DOHH2 (cell line): ENCODE data around the gene GTF2A1L.

Source experiments
- H3F3A ChIP-seq: fragments of 200-600 bp; sonication (generic), shearing (Covaris generic); 2 replicates; pipeline ENCODE4 v1.6.0; 2016; ENCODE audit warnings: antibody characterized with exemption, mild to moderate bottlenecking; ENCODE audit not compliant: control insufficient read depth, insufficient read depth
- H3K27ac ChIP-seq: fragments of 200-600 bp; sonication (generic); 2 replicates; pipeline ENCODE4 v1.5.1; 2014; ENCODE audit warnings: low read depth, mild to moderate bottlenecking, low read length, moderate library complexity
- H3K27me3 ChIP-seq: fragments of 200-600 bp; sonication (generic); 2 replicates; pipeline ENCODE4 v1.6.1; 2014; ENCODE audit warnings: mild to moderate bottlenecking, low read length, mixed read lengths; ENCODE audit not compliant: control insufficient read depth
- H3K36me3 ChIP-seq: fragments of 200-600 bp; sonication (generic); 2 replicates; pipeline ENCODE4 v1.6.1; 2014; ENCODE audit warnings: mild to moderate bottlenecking, low read length, moderate library complexity, mixed read lengths; ENCODE audit not compliant: control insufficient read depth
- H3K4me1 ChIP-seq: fragments of 200-600 bp; sonication (generic); 2 replicates; pipeline ENCODE4 v1.6.1; 2014; ENCODE audit warnings: mild to moderate bottlenecking, low read length, mixed read lengths; ENCODE audit not compliant: control insufficient read depth
- H3K4me2 ChIP-seq: fragments of 200-600 bp; sonication (generic); 2 replicates; pipeline ENCODE4 v1.6.0; 2014; ENCODE audit warnings: mild to moderate bottlenecking, low read length, moderate library complexity
- H3K4me3 ChIP-seq: fragments of 200-600 bp; sonication (generic); 2 replicates; pipeline ENCODE4 v1.5.1; 2014; ENCODE audit warnings: mild to moderate bottlenecking, low read length, mixed read lengths
- H3K79me2 ChIP-seq: fragments of 200-600 bp; sonication (generic); 2 replicates; pipeline ENCODE4 v1.6.1; 2014; ENCODE audit warnings: mild to moderate bottlenecking, low read length, mixed read lengths; ENCODE audit not compliant: control insufficient read depth
- H3K9me2 ChIP-seq: fragments of 200-600 bp; sonication (generic); replicated peaks from 2 replicates; pipeline ENCODE4 v1.6.1; 2014; ENCODE audit warnings: mild to moderate bottlenecking, low read length, mixed read lengths; ENCODE audit not compliant: control insufficient read depth
- H3K9me3 ChIP-seq: fragments of 200-600 bp; sonication (generic); 2 replicates; pipeline ENCODE4 v1.6.1; 2014; ENCODE audit warnings: antibody characterized with exemption, low read length, mixed read lengths; ENCODE audit not compliant: control insufficient read depth, insufficient read depth
- H4K20me1 ChIP-seq: fragments of 200-600 bp; sonication (generic); 2 replicates; pipeline ENCODE4 v1.6.0; 2014; ENCODE audit warnings: low read depth, mild to moderate bottlenecking, antibody characterized with exemption, low read length, moderate library complexity; ENCODE audit not compliant: control insufficient read depth, insufficient read depth
- EZH2phosphoT487 ChIP-seq: fragments of 200-600 bp; sonication (generic); IDR thresholded peaks from 2 replicates; pipeline ENCODE4 v1.6.1; 2017; ENCODE audit warnings: borderline replicate concordance, mild to moderate bottlenecking, antibody characterized with exemption, low read length, moderate library complexity, mixed read lengths
- TF ChIP-seq, protein P1 (sequence below): fragments of 200-600 bp; sonication (generic); IDR thresholded peaks from one replicate; pipeline ENCODE4 v1.5.1; 2014; ENCODE audit warnings: antibody characterized with exemption, mild to moderate bottlenecking, low read depth, low read length; ENCODE audit not compliant: poor library complexity, severe bottlenecking

Gene GTF2A1L

DNA sequence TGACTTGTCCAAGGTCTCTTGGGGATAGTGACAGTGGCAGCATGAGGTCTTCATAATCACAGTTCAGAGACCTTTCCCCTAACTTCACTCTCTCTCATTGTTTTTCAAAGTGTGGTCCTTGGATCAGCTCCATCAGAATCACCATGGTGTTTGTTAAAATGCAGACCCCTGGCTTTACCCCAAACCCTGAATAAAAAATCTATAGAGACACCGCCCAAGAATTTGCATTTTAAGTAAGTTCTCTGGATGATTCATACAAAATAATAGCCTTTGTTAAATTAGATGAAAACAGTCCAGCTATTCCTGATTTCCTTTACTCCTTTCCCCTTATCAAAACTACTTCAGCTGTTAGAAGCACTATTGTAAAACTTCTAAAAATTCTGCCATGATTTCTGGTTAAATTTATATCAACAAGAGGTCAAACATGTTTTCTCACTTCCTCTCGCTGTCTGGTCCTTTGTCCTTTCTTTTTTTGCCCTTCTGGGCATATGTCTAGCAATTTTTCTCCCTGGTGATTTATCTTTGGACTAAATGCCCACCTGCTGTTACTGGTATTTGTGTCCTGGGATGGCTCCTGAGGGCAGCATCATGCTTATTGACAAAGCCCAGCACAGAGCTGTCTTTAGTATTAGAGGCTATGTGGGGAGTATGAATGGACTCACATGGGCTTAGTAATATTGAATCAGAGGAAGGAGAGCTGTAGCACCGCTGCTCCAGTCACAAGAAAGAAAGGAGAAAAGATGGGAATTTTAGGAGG lies 74.5 kb downstream of the GTF2A1L start:
- Histone ChIP-seq H3K4me2 (no peak overlapping the region), H3K27ac (no peak overlapping the region), H3K9me3 (no peaks in the 10 kb centered on the region), H3K4me3 (no peak overlapping the region), H3F3A (no peaks in the 10 kb centered on the region), H3K36me3 (no peaks in the 10 kb centered on the region), H3K9me2 (no peaks in the 10 kb centered on the region), H3K79me2 (no peaks in the 10 kb centered on the region), H3K27me3 (peaks cover 2% of the 10 kb centered on the region; the same call in 1 of the 2 replicates), H4K20me1 (no peaks in the 10 kb centered on the region), H3K4me1 (no peaks in the 10 kb centered on the region)
- TF ChIP-seq, protein P1, sequence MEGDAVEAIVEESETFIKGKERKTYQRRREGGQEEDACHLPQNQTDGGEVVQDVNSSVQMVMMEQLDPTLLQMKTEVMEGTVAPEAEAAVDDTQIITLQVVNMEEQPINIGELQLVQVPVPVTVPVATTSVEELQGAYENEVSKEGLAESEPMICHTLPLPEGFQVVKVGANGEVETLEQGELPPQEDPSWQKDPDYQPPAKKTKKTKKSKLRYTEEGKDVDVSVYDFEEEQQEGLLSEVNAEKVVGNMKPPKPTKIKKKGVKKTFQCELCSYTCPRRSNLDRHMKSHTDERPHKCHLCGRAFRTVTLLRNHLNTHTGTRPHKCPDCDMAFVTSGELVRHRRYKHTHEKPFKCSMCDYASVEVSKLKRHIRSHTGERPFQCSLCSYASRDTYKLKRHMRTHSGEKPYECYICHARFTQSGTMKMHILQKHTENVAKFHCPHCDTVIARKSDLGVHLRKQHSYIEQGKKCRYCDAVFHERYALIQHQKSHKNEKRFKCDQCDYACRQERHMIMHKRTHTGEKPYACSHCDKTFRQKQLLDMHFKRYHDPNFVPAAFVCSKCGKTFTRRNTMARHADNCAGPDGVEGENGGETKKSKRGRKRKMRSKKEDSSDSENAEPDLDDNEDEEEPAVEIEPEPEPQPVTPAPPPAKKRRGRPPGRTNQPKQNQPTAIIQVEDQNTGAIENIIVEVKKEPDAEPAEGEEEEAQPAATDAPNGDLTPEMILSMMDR = no peak
- TF ChIP-seq EZH2phosphoT487 = no peak

GRCh38 chr2:48693066-48693465 lies 75.4 kb downstream of the GTF2A1L start:
- no peaks in the 10 kb centered on the region for H3K9me2 ChIP-seq
- no peaks in the 10 kb centered on the region for H3K79me2 ChIP-seq
- no peaks in the 10 kb centered on the region for H3K36me3 ChIP-seq
- TF ChIP-seq EZH2phosphoT487 = no peak
- TF ChIP-seq, protein P1 = no peak
- no peaks in the 10 kb centered on the region for H4K20me1 ChIP-seq
- H3K4me3 ChIP-seq = no peak overlapping the region
- no peak overlapping the region for H3K4me2 ChIP-seq
- peaks cover 2% of the 10 kb centered on the region; the same call in 1 of the 2 replicates for H3K27me3 ChIP-seq
- no peaks in the 10 kb centered on the region for H3K9me3 ChIP-seq
- H3K4me1 ChIP-seq = no peaks in the 10 kb centered on the region
- no peaks in the 10 kb centered on the region for H3F3A ChIP-seq
- H3K27ac ChIP-seq = no peak overlapping the region

DNA sequence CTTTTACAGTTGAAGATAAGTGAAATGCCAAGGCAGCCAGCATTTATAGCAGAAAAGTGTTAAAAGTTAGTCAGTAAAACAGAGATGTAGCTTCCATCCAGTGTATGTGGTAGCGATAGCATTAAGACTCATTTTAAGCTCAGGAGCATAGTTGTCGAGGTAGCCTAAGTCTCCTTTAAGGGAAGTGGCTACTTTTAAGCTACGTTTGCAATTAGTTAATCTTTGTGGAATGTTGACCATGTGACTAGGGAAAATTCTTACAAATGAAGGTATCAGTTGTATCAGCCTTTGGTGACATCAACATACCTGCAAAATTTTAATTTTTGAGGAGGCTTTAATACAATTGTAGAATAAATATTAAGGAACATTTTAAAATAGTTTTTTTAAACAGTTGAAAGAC lies 76.0 kb downstream of the GTF2A1L start:
- H4K20me1 ChIP-seq = no peaks in the 10 kb centered on the region
- peaks cover 2% of the 10 kb centered on the region; the same call in 1 of the 2 replicates for H3K27me3 ChIP-seq
- H3K4me3 ChIP-seq = no peak overlapping the region
- no peak overlapping the region for H3K27ac ChIP-seq
- no peaks in the 10 kb centered on the region for H3K4me1 ChIP-seq
- no peaks in the 10 kb centered on the region for H3F3A ChIP-seq
- H3K9me3 ChIP-seq = no peaks in the 10 kb centered on the region
- H3K36me3 ChIP-seq = no peaks in the 10 kb centered on the region
- H3K79me2 ChIP-seq = no peaks in the 10 kb centered on the region
- H3K4me2 ChIP-seq = no peak overlapping the region
- H3K9me2 ChIP-seq = no peaks in the 10 kb centered on the region
- TF ChIP-seq EZH2phosphoT487 = no peak
- TF ChIP-seq, protein P1 = no peak
